GM19035 (cell line): ENCODE data around the gene MTA3.
"Not testable (repeated sequence)": the region's sequence is repeated elsewhere in the genome, so short reads cannot be mapped to it uniquely, and the experiment has no call there.

Experiments
- ATAC-seq: cut with Tn5 transposase; IDR thresholded peaks from one replicate; pipeline ENCODE4 v1.9.1; 2021; ENCODE audit not compliant: unreplicated experiment

The MTA3 gene

DNA sequence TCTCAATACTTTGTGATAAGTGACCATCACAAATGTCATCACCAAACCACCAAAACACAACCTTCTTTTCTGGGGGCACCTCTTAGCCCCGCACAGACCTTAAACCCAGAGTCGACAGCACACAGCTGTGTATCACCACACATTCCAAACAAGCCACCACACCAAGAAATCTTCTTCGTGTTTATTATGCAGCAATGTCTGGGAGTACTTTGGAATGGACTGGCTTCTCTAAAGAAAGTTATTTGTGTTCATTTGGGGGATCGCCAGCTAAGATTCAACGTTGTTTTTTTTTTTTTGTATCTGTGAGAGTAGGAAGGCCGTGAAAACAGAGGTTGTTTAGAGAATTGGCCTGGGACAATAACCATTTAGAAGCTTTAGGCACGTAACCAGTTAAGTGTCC is 1.1 kb upstream of the MTA3 start:
- ATAC-seq: no peak

DNA sequence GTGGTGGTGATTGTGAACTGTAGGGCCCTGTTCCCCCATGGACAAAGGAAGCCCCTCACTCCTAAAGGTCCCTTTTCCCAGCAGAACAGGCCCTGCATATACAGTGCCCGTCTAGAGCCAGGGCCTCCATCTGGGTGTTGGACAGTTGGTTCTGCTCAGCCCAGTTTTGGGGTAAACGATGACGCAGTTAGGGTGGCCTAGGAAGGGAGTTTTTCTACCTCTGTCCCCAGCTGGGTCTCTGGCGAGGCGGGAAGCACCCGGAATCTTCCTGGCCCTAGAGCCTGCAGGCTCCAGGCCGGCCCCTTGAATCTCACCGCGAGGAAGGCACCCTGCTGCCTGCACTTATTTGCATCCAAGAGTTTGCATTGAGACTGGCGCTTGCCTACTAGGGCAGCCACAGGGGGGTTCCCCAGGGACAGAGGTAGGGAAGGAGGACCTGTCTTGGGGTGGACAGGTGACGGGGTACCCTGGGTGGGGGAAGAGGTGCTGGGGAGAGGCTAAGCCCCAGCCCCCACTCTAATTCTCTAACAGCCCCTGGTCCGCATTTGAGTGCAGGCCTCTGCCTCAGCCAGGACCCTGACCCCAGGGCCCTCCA is 529 bp upstream of the MTA3 start:
- ATAC-seq: peak; percentile 64

DNA sequence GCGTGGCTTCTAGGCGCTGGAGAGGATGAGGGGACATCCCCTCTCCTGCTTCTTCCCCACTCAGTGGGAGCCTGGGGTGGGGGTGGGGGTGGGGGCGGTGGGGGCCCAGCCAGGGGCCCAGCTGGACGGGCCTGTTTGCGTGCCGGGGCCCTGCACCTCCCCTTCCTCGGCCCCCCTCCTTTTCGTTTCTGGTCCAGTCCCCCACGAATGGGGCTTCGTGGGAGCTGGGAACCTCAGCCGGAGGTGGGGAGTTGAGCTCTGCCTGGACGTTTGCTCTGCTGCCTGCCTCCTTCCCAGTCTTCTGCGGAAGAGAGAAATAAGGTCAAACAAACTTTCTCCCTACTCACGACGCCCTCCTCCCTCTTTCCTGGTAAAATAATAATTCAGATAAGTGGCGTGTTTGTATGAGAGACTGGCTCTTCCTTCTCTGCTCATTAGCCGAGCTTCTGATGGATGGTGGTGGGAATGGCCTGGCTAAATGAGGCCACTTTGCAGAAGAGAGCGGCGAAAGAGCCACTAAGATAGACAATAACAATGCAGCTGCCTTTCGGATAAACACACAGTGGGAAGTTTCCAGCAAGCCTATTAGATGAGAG is 782 bp downstream of the MTA3 start:
- ATAC-seq: peak; percentile 9

DNA sequence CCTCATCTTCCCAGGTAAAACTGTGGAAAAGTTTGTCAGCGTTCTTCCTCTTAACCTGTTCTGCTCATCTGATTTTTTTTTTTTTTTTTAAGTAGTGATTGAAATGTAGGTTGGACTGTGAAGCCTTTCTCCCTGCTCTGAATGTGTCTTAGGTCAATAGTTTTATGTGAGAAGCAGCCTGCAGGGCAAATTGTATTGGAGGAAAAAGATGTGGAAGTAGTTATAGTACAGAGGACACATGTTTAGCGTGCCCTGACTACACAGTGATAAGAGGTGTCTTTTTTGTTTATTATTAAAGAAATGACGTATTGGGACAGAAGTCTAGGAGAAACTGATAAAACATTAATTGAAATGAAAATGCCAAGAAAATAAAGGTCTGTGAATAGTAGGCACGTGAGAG is 1.5 kb downstream of the MTA3 start:
- ATAC-seq: no peak

DNA sequence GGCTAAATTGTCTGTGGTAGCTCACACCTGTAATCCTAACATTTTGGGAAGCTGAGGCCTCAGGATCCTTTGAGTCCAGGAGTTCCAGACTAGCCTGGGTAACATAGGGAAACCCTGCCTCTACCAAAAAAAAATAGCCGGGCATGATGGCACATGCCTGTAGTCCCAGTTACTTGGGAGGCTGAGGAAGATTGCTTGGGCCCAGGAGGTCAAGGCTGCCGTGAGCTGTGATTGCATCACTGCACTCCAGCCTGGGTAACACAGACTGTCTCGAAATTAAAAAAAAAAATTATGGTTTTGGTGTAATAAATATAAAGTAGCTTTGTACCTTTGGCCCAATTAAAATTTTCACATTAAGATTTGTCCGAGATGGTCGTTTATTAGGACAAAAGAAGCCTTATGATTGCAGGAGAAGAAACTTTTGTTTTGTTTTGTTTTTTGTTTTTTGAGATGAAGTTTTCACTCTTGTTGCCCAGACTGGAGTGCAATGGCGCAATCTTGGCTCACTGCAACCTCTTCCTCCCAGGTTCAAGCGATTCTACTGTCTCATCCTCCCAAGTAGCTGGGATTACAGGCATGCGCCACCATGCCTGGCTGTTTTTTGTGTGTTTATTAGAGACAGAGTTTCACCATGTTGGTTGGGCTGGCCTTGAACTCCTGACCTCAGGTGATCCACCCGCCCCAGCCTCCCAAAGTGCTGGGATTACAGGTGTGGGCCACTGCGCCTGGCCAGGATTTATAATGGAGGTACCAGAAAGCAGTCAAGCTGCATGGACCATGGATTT is 4.1 kb downstream of the MTA3 start:
- no peak for ATAC-seq

DNA sequence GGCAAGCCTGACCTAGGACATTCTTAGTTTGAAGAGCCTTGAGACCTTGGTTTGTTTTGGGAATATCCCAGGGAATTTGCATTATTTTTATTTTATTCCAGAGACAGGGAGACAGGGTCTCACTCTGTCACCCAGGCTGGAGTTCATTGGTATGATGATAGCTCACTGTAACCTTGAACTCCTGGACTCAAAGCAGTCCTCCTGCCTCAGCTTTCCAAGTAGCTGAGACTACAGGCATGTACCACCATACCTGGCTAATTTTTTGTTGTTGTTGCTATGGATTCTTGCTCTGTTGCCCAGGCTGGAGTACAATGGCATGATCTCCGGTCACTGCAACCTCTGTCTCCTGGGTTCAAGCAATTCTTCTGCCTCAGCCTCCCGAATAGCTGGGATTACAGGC is 4.8 kb downstream of the MTA3 start:
- ATAC-seq: no peak

DNA sequence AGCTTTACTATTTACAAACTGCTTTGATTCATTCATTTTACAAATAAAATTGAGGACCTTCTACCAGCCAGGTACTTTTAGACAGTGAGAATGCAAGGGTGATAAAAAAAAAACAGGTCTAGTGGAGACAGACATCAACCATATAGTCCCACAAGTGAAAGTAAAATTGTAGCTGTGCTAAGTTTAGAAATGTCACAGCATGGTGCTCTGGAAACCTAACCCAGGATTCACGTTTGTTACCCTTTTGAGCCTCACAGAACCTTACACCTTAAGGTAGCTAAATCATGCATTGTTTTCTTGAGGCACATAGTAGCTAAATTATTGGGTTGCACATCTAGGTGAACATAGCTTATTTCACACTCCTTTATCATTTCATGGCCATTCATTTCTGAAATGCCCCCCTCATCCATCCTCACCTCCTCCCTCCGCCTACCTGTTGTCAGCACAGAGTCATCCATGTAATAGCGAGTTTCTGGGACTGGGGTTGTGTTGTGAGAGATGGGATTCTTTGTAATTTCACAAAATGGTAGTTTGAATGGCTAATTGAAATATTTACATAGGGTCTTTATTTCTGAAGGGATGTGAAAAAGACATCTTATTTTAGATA is 7.1 kb downstream of the MTA3 start:
- no peak for ATAC-seq

DNA sequence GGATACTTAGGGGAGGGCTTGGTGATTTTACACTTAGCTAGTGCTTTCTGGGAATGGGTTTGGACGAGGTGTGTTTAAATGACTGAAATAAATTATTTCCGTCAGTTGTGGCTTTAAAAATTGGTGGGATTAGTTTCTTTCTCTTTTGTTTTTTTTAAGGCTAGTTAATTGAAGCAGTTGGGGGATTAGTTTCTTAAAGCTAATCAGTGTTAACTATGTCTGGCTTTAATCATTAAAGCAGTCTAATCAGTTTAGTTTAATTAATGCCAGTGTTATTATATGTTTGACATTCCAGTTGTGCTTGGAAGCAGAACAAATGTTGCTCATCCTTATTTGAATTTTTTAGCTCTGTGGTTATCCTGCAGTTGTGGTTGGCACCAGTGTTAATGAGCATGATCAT is 10.2 kb downstream of the MTA3 start:
- ATAC-seq: no peak

DNA sequence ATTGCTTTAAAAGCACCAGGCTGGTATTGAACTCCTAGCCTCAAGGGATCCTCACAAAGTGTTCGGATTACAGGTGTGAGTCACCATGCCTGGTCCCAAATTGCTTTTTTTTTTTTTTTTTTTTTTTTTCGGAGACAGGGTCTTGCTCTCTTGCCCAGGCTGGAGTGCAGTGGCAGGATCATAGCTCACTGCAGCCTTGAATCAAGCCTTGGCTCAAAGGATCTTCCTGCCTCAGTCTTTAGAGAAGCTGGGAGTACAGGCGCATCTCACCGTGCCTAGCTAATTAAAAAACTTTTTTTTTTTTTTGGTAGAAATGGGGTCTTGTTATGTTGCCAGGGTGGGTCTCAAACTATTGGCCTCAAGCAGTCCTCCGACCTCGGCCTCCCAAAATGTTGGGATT is 12.8 kb downstream of the MTA3 start:
- no peak for ATAC-seq

DNA sequence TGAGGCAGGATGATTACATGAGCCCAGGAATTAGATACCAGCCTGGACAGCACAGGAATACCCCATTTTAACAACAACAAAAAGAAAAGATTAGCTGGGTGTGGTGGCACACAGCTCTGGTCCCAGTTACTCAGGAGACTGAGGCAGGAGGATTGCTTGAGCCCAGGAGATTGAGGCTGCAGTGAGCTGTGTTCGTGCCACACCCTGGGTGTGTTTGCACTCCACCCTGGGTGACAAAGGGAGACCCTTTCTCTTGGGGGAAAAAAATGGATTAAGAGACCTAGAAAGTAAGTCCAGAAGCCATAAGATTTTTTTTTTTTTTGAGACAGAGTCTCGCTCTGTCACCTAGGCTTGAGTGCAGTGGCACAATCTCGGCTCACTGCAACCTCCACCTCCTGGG is 16.2 kb downstream of the MTA3 start:
- not testable (repeated sequence) for ATAC-seq

DNA sequence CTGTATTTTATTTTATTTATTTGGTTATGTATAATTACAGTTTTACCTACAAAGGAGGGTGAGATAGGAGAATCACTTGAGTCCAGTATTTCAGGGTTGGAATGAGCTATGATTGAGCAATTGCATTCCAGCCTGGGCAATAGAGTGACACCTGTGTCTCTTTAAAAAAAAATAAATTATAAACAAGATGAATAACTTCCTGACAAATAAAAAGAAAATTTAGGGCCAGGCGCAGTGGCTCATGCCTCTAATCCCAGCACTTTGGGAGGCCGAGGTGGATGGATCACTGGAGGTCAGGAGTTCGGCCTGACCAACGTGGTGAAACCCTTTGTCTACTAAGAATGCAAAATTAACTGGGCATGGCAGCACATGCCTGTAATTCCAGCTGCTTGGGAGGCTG is 17.3 kb downstream of the MTA3 start:
- no peak for ATAC-seq

DNA sequence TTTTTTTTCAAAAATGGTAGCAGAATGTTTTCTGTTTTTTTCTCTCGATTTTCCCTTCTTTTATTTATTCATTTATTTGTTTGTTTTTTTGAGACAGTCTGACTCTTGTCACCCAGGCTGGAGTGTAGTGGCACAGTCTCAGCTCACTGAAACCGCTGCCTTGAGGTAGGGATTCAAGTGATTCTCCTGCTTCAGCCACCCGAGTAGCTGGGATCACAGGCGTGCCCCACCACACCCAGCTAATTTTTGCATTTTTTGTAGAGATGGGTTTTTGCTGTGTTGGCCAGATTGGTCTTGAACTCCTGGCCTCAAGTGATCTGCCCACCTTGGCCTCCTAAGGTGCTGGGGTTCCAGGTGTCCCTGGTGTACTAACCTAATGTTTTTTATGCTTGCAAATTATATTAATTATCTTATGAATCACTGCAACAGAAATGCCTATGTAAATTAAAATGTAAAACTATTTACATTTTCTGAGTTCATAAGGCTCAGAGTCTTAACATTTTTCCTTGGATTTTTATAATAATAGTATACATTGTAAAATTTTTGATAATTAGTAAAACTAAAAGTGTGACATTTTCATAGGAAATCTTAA is 19.2 kb downstream of the MTA3 start:
- no peak for ATAC-seq

DNA sequence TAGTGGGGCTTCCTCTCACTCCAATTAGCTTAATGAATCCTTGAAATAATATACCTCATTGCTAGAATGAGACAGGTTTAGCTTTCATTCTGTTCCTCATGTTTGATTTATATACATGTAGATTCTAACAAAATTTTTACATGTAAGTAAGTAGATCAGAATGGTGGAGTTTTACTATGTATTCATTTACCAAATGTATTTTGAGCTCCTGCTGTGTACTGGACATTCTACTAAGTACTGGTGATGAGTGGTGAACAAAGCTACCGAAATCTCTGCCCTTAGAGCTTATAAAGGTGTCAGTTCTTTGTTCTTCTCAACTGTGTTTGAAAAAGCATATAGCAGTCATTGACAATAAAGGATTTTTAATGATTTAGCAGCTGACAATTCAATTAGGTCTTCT is 19.7 kb downstream of the MTA3 start:
- ATAC-seq: no peak

DNA sequence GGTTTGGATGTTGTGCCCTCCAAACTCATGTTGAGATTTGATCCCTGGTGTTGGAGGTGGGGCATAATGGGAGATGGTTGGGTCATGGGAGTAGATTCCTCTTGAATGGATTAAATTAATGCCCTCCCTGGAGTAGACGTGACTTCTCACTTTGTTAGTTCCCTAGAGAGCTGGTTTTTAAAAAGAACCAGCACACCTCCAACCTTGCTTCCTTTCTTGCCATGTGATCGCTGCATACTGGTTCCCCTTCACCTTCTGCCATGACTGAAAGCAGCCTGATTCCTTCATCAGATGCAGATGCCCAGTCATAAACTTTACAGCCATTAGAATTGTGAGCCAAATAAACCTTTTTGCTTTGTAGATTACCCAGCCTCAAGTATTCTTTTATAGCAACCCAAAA is 21.7 kb downstream of the MTA3 start:
- no peak for ATAC-seq

DNA sequence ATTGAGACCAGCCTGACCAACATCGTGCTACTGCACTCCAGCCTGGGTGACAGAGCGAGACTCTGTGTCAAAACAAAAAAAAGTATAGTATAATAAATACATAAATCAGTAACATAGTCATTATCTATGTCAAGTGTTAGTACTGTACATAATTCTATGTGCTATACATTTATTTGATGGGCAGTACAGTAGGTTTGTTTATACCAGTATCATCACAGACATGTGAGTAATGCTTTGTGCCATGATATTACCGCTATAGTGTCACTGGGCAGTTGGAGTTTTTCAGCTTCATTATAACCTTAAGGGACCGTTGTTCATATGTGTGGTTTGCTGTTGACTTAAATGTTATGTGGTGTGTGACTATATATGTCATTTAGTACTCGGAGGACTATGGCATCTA is 24.9 kb downstream of the MTA3 start:
- ATAC-seq: no peak

DNA sequence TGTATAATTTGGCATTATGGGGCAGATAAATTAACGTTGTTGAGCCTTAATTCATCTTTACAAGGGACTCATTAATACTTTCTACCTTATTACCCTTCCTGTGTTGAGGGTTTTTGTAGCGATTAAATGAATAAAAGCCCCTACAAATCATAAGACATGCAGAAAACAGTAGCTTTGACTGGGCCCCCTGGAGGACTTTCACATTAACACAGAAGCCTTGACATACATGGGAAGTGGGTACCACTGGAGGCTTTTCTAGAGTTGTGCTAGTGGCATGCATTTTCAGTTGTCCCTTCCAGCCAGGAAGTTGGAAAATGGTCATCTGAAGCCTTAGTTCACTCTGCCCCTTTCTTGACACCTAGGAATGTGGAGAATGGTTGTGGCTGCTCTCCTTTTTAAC is 30.2 kb downstream of the MTA3 start:
- no peak for ATAC-seq

DNA sequence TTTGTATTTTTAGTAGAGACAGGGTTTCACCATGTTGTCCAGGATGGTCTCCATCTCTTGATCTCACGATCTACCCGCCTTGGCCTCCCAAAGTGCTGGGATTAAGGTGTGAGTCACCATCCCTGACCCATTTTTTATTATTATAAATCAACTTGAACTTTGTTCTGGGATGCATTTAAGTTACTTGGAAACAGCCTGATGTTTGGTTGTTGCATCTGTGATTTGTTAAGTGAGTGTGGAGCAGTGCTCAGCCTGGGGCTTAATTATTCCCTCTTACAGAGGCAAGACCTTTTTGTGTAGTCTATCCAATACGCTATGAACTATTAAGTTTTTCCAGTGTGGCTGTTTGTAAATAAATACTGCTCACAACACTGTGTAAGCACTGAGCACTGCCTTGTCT is 32.6 kb downstream of the MTA3 start:
- ATAC-seq: no peak

DNA sequence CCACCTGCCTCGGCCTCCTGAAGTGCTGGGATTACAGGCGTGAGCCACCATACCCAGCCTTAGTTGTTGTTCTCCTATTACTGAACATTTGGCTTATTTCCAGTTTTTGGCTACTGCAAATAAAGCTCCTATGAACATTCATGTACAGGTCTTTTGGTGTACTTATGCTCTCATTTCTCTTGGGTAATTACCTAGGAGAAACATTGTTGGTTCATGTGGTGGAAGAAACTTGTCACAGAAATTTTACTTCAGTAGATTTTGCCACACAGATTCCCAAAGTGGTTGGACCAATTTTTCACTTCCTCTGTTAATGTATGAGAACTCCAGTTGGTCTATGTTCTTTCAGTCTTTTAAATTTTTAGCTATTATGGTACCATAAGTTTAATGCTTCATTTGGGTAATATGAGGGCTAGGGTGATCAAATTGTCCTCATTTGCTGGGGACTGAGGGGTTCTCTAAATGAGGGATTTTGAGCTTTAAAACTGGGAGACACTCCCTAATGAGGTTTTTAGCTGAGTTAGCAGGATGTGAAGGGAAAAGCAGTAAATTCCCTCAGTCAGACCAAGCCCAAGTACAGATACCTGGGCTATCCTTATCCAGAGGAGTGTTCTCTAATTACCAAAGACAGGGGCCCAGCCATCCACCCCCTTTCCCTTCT is 33.9 kb downstream of the MTA3 start:
- no peak for ATAC-seq

DNA sequence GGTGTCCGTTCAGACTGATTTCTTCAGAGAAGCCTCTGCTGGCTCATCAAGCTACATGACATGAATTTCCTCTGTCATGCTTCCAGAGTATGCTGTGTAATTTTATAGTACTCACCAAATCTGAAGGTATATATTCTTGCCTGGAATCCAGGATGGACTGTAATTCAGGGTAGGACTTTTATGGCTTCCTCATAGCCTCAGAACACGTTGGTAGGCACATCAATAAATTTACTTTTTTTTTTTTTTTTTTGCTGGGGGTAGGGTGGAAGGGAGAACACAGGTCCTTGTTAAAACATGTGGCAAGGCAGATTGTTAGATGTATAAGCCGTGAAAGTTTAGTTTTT is 34.4 kb downstream of the MTA3 start:
- ATAC-seq: no peak

DNA sequence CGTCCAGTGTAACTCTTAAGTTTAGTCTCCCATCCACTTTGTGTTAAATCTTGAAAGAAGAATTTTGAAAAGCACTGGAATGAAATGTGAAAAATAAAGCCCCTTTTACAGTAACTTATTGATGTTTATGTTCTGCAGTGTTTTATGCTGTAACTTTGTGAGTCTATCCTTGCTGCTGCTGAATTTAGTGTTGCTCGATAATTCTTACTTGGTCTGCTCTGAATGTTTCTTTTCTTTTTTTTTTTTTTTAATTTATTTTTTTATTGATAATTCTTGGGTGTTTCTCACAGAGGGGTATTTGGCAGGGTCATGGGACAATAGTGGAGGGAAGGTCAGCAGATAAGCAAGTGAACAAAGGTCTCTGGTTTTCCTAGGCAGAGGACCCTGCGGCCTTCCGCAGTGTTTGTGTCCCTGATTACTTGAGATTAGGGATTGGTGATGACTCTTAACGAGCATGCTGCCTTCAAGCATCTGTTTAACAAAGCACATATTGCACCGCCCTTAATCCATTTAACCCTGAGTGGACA is 36.0 kb downstream of the MTA3 start:
- not testable (repeated sequence) for ATAC-seq

DNA sequence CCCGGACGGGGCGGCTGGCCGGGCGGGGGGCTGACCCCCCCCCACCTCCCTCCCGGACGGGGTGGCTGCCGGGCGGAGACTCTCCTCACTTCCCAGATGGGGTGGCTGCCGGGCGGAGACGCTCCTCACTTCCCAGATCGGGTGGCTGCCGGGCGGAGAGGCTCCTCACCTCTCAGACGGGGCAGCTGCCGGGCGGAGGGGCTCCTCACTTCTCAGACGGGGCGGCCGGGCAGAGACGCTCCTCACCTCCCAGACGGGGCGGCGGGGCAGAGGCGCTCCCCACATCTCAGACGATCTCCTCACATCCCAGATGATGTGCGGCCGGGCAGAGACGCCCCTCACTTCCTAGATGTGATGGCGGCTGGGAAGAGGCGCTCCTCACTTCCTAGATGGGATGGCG is 37.7 kb downstream of the MTA3 start:
- not testable (repeated sequence) for ATAC-seq
